Progenitor cell of endocrine pancreas (in vitro differentiated cells): ENCODE measurements around the gene ZNF385B. TPM values are rescaled to one million over a fixed set of nuclear protein-coding genes. Genes with fewer than 3 reads are reported as not detected.

Experiments used
- DNase-seq: peaks from one replicate; pipeline ENCODE4 v3.0.0; 2021; ENCODE audit warnings: low spot score; ENCODE audit not compliant: unreplicated experiment
- H3K27ac Mint-ChIP-seq: 2 replicates; pipeline ENCODE4 v1.8.0; 2021; ENCODE audit warnings: mild to moderate bottlenecking, moderate library complexity, mixed read lengths
- H3K27me3 Mint-ChIP-seq: 2 replicates; pipeline ENCODE4 v1.8.0; 2021; ENCODE audit warnings: mixed read lengths
- H3K36me3 Mint-ChIP-seq: 2 replicates; pipeline ENCODE4 v1.8.0; 2022; ENCODE audit warnings: mixed read lengths; ENCODE audit not compliant: insufficient read depth
- H3K4me1 Mint-ChIP-seq: 2 replicates; pipeline ENCODE4 v1.8.0; 2021; ENCODE audit warnings: low read depth, mixed read lengths
- H3K4me3 Mint-ChIP-seq: 2 replicates; pipeline ENCODE4 v1.8.0; 2021; ENCODE audit warnings: low read depth, mild to moderate bottlenecking, moderate library complexity, mixed read lengths
- H3K9me3 Mint-ChIP-seq: 2 replicates; pipeline ENCODE4 v1.8.0; 2021; ENCODE audit warnings: low read depth, mixed read lengths
- CTCF ChIP-seq: fragments of 200-600 bp; sonication (generic); IDR thresholded peaks from one replicate; pipeline ENCODE4 v1.5.0; 2021; ENCODE audit warnings: antibody characterized with exemption, mild to moderate bottlenecking; ENCODE audit not compliant: unreplicated experiment
- total RNA-seq: library from RNA; stranded (reverse); gene quantifications from 2 replicates; pipeline ENCODE4 v1.2.1, GENCODE V29; 2021

Gene ZNF385B
- total RNA-seq, 1 donor from 2014 or later: 4.9 TPM

- no peaks in the 10 kb centered on the region for H3K4me1 Mint-ChIP-seq
- H3K27ac Mint-ChIP-seq: no peak overlapping the region
- no peak for DNase-seq
- no peaks in the 10 kb centered on the region for H3K36me3 Mint-ChIP-seq
- no peaks in the 10 kb centered on the region for H3K9me3 Mint-ChIP-seq
- no peak overlapping the region for H3K4me3 Mint-ChIP-seq
- no peaks in the 10 kb centered on the region for H3K27me3 Mint-ChIP-seq
- no peak for TF ChIP-seq CTCF
Observed at GRCh38 chr2:179702912-179703311, 158.5 kb downstream of the ZNF385B start.

- no peak for TF ChIP-seq CTCF
- H3K4me3 Mint-ChIP-seq: no peak overlapping the region
- H3K4me1 Mint-ChIP-seq: no peaks in the 10 kb centered on the region
- no peak for DNase-seq
- no peak overlapping the region for H3K27ac Mint-ChIP-seq
- no peaks in the 10 kb centered on the region for H3K9me3 Mint-ChIP-seq
- H3K27me3 Mint-ChIP-seq: no peaks in the 10 kb centered on the region
- no peaks in the 10 kb centered on the region for H3K36me3 Mint-ChIP-seq
Observed at GRCh38 chr2:179701524-179702110, 159.8 kb downstream of the ZNF385B start.

GRCh38 chr2:179695486-179695885, 165.9 kb downstream of the ZNF385B start:
- Mint-ChIP-seq H3K4me3 (no peak overlapping the region), H3K27ac (no peak overlapping the region), H3K27me3 (no peaks in the 10 kb centered on the region), H3K4me1 (peaks cover 1% of the 10 kb centered on the region), H3K36me3 (no peaks in the 10 kb centered on the region), H3K9me3 (no peaks in the 10 kb centered on the region)
- no peak for TF ChIP-seq CTCF
- DNase-seq: no peak

GRCh38 chr2:179694963-179695362, 166.4 kb downstream of the ZNF385B start:
- no peaks in the 10 kb centered on the region for H3K27me3 Mint-ChIP-seq
- TF ChIP-seq CTCF: no peak
- H3K36me3 Mint-ChIP-seq: no peaks in the 10 kb centered on the region
- H3K27ac Mint-ChIP-seq: no peak overlapping the region
- no peaks in the 10 kb centered on the region for H3K9me3 Mint-ChIP-seq
- DNase-seq: no peak
- peaks cover 3% of the 10 kb centered on the region for H3K4me1 Mint-ChIP-seq
- H3K4me3 Mint-ChIP-seq: no peak overlapping the region

DNA sequence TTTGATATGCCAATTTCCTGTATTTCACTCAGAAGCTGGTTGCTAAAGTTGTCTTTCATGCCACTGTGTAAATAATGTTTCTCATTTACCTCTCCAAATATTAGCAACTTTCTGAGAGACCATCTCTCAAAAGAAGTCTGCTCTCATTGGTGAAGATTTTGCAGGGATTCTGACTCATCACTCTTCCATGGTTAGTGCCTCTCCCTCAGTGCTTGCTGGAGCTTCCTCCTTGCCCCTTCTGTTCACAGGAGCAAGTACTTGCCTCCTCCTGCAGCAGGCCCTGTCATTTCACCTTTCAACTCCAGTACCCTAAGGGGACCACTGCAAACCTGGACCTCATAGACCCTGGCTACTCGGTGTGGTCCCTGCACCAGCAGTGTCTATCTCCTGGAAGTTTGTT, 168.8 kb downstream of the ZNF385B start:
- no peaks in the 10 kb centered on the region for H3K36me3 Mint-ChIP-seq
- H3K4me3 Mint-ChIP-seq: no peak overlapping the region
- TF ChIP-seq CTCF: no peak
- no peak overlapping the region for H3K27ac Mint-ChIP-seq
- peaks cover 6% of the 10 kb centered on the region for H3K4me1 Mint-ChIP-seq
- H3K27me3 Mint-ChIP-seq: no peaks in the 10 kb centered on the region
- H3K9me3 Mint-ChIP-seq: no peaks in the 10 kb centered on the region
- no peak for DNase-seq
